Activated CD8-positive, alpha-beta memory T cell treated with anti-CD3 and anti-CD28 coated beads, Interleukin-2, amount 10 ng/mL, durations not matched to agents 7 days and 5 days (primary cell): ENCODE measurements around the gene ASGR1. TPM values are rescaled to one million over a fixed set of nuclear protein-coding genes. Genes with fewer than 3 reads are reported as not detected.

ENCODE experiments used
- ATAC-seq: fragments of 150-1000 bp; cut with Tn5 transposase; one replicate; pipeline ENCODE4 v1.10.0; 2021; ENCODE audit warnings: moderate library complexity
- CTCF ChIA-PET: fragments of 350-600 bp; sonication (Branson Sonifier 250); formaldehyde crosslinking; loops from one replicate; lab custom pipeline; 2021; ENCODE audit warnings: antibody characterized with exemption; lab: Charles Lee
- DNase-seq: peaks from one replicate; pipeline ENCODE4 v3.0.0-alpha.2; 2020
- H3K27ac Mint-ChIP-seq: one replicate; pipeline ENCODE4 v1.8.0; 2021; ENCODE audit warnings: mild to moderate bottlenecking, mixed read lengths
- H3K27me3 Mint-ChIP-seq: one replicate; pipeline ENCODE4 v1.8.0; 2021; ENCODE audit warnings: mixed read lengths
- H3K36me3 Mint-ChIP-seq: one replicate; pipeline ENCODE4 v1.8.0; 2021; ENCODE audit warnings: mild to moderate bottlenecking, mixed read lengths
- H3K4me1 Mint-ChIP-seq: one replicate; pipeline ENCODE4 v1.8.0; 2021; ENCODE audit warnings: mixed read lengths
- H3K4me3 Mint-ChIP-seq: one replicate; pipeline ENCODE4 v1.8.0; 2021; ENCODE audit warnings: mild to moderate bottlenecking, moderate library complexity, mixed read lengths
- H3K9me3 Mint-ChIP-seq: one replicate; pipeline ENCODE4 v1.8.0; 2022; ENCODE audit warnings: low read depth, mixed read lengths
- total RNA-seq, 2 experiments: library from RNA; stranded (reverse); gene quantifications; one replicate each; pipeline ENCODE4 v1.2.3, GENCODE V29; 2021

Gene ASGR1
- total RNA-seq, 2 experiments from 2014 or later: 0.35 to 0.38 TPM

DNA sequence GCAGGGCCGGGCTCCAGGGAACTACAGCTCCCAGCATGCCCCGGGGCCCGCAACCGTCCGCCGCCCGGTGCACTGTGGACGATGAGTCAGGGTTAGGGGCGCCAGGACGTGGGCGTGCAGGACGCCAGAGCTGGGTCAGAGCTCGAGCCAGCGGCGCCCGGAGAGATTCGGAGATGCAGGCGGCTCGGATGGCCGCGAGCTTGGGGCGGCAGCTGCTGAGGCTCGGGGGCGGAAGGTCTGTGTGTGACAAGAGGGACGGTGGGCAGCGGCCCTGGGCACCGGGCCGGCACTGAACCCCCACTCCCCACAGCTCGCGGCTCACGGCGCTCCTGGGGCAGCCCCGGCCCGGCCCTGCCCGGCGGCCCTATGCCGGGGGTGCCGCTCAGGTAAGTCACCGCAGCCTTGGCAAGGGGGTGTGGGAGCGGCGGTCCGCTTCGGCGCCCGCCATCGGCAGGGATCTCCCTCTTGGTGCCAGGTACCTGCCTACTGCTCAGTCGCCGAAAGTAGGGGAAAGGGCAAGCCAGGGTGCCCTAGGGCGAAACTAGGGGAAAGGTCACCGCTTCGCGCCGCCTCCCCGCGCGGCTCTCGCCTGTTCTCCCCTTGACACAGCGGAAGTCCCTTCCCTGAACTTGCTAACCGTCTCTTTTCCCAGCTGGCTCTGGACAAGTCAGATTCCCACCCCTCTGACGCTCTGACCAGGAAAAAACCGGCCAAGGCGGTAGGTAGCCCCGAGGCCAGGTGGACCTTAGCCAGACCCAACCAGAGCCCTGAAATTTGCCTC lies 40.8 kb upstream of the ASGR1 start, which contains the start of the genes ACADVL and DLG4:
ACADVL (plus strand) TSS at position 127 of the 781 bp plus-strand sequence; CDS start at position 174, 47 bp downstream.
DLG4 (minus strand) TSS at position 25 of the 781 bp plus-strand sequence.
- Mint-ChIP-seq H3K36me3 (peaks cover 10% of the 10 kb centered on the region), H3K27ac (peak within 1 kb of the TSS; percentile 91), H3K4me3 (peak within 1 kb of the TSS; percentile 91), H3K9me3 (no peaks in the 10 kb centered on the region), H3K4me1 (peaks cover 44% of the 10 kb centered on the region), H3K27me3 (no peaks in the 10 kb centered on the region)
- CTCF ChIA-PET: interaction anchor here (0.6 to 4.1 kb wide), 26 partner anchors 11 to 395 kb away, joined by 3 to 42 read pairs (median 3); partner anchors contain the start of genes ACAP1, CLDN7, CTDNEP1 and DVL2
- DNase-seq (peak; percentile 89), ATAC-seq (peak; percentile 87)

DNA sequence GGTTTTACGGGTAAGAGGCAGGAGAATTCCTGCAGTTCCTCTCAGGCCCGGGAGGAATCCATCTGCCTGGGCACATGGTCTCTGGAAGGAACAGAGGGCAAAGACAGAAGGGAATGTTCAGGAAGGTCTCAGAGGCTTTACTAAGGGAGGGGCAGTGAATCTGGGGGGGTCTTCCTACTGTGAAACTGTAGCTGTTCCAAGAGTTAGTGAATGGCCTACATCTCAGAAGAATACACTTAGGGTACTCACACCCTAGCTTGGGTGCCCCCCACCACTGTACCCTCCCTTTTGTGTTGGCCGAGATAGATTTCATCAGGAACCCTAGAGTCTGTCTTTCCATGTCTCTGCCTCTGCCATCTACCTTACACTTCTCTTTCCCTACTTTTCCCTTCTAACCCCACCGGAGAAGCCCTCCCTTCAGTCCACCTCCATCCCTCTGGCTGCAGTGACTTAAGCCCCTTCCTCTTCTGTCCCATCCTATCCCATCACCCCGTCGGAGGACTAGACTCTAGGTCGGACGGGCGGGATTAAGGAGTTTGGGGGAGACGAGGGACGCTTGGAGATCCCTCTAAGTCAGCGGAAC lies 40.1 kb upstream of the ASGR1 start:
- H3K9me3 Mint-ChIP-seq: no peaks in the 10 kb centered on the region
- peaks cover 50% of the 10 kb centered on the region for H3K4me1 Mint-ChIP-seq
- ATAC-seq (no peak), DNase-seq (no peak)
- H3K27me3 Mint-ChIP-seq: no peaks in the 10 kb centered on the region
- H3K27ac Mint-ChIP-seq: peak overlapping the region; percentile 91
- CTCF ChIA-PET: interaction anchor here (0.6 to 4.1 kb wide), 12 partner anchors 12 to 395 kb away, joined by 3 to 42 read pairs (median 4); partner anchors contain the start of genes CTDNEP1, DVL2, ELP5 and FXR2
- H3K36me3 Mint-ChIP-seq: peaks cover 10% of the 10 kb centered on the region
- H3K4me3 Mint-ChIP-seq: peak overlapping the region; percentile 91

DNA sequence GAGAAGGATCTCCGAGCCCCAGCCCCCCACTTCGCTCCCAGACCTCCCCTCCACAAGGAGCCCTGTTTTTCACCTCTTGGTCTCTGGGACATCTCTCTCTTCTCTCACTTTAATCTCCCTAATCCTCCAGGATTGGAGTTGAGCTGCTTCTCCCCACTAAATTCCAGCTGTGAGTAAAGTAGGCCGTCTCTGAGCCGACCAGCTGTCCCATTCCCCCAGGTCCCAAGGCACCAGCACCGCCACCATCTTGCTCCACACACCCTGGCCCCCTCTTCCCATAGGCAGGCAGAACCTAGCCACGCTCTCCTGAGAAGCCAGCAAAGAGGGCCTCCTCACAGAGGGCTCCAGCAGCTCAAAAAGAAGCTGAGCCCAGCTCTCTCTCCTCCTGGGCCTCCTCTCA lies 39.6 kb upstream of the ASGR1 start:
- DNase-seq (no peak), ATAC-seq (no peak)
- peaks cover 55% of the 10 kb centered on the region for H3K4me1 Mint-ChIP-seq
- no peaks in the 10 kb centered on the region for H3K9me3 Mint-ChIP-seq
- H3K36me3 Mint-ChIP-seq: peaks cover 10% of the 10 kb centered on the region
- no peak overlapping the region for H3K4me3 Mint-ChIP-seq
- CTCF ChIA-PET: interaction anchor here (1.7 to 4.1 kb wide), 3 partner anchors 20 to 396 kb away, joined by 5 to 42 read pairs (median 18); partner anchors contain the start of genes FXR2 and PHF23
- no peaks in the 10 kb centered on the region for H3K27me3 Mint-ChIP-seq
- H3K27ac Mint-ChIP-seq: no peak overlapping the region

DNA sequence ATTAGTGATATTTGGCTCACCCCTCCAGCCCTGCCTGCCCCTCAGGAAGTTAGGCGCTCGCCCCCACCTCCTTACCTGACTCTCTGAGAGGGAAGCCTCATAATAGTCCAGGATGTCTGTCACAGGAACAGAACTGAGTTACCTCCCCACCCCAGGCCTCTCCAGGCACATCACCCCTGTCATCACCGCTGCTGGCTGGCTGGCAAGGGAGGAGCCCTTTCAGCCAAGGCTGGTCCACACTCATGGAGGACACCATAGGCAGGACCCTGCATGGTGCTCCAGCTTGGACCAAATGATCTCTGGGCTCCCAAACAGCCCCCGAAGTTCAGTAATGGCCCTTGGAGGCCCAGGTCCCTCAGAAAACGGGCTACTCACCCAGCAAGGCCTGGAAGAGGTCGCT lies 39.0 kb upstream of the ASGR1 start:
- H3K4me3 Mint-ChIP-seq: peak overlapping the region; percentile 7
- H3K27ac Mint-ChIP-seq: no peak overlapping the region
- ATAC-seq: no peak
- H3K27me3 Mint-ChIP-seq: peaks cover 4% of the 10 kb centered on the region
- H3K9me3 Mint-ChIP-seq: no peaks in the 10 kb centered on the region
- peaks cover 59% of the 10 kb centered on the region for H3K4me1 Mint-ChIP-seq
- DNase-seq: no peak
- H3K36me3 Mint-ChIP-seq: peaks cover 5% of the 10 kb centered on the region
- CTCF ChIA-PET: no interaction called here

DNA sequence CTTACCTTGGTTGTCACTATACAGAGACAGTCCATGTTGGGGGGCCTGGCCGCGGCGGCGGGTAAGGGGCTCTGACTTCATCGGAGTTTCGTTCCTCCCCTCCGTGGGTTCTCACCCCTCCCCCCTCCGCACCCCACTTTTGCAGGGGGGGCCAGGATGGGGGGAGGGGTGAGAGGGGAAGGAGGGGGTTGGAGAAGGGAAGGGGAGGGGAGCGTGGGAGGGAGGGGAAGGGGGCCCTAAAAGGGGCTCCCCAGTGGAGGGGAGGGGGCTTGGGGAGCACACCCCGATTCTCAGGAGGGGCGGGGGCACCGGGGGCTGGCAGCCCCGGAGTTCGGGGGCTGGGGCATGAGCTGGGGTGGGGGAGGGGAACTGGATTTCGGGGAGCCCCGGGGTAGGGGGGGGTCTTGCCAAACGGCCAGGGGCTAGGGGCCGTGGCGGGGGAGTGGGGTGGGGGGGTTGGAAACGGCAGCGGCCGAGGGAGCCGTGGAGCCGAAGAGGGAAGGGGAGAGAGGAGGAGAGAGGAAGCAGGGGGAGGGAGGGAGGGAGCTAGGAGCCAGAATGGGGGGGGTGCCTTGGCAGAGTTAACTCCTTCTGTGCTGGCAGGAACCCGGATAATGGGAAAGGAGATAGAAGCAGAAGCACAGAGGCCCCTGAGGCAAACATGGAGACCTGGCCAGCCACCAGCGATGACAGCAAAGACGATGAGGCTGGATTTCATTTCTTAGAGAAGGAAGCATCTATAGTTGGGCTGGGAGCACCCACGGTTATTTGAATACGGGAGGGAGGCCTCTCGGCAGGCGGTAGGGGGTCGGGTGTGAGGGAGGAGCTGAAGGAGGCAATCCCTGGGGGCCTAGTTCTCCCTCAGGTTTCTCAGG lies 38.2 kb upstream of the ASGR1 start:
- ATAC-seq: no peak
- Mint-ChIP-seq H3K27me3 (peaks cover 7% of the 10 kb centered on the region), H3K27ac (no peak overlapping the region), H3K36me3 (no peaks in the 10 kb centered on the region), H3K4me3 (no peak overlapping the region), H3K4me1 (peaks cover 60% of the 10 kb centered on the region), H3K9me3 (no peaks in the 10 kb centered on the region)
- CTCF ChIA-PET: no interaction called here
- DNase-seq: no peak

DNA sequence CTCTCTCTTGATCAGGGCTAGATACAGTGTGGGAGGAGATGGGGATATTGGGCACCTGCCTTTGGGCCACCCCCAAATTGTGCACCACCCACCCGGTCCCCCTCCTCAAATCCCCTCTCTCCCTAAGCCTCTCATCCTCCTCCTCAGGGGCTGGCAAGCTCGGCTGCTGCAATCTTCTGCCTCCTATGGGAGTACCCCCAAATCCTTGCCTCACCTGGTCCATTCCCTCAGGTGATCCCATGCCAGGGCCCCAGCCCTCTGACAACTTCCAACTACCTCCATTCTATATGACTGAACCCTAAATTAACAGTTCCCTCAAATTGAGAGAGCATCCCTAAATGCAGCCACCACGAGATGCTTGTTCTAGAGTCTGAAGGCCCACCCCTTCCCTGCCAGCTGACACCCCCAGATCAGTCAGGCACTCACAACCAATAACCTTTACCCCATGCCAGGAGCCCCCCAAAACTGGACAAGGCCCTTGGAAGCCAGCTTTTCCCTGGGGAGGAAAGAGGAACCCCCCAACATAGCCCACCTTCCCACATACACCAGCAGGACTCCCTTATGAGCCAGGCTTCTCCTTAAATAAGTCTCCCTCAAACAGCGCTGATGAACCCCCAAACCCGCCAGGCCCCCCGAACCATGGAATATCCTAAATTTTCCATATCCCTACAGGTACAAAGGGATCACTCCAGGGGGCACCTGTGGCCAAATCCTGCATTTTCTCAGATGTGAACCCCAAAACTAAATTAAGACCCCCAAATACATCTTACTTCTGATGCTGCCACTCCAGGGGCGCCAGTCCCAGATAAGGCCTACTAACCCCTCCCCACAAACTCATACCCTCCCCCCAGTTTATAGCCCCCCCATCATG lies 37.3 kb upstream of the ASGR1 start:
- Mint-ChIP-seq H3K9me3 (no peaks in the 10 kb centered on the region), H3K27me3 (peaks cover 13% of the 10 kb centered on the region), H3K4me1 (peaks cover 61% of the 10 kb centered on the region), H3K27ac (no peak overlapping the region), H3K36me3 (no peaks in the 10 kb centered on the region), H3K4me3 (peak overlapping the region; percentile 0)
- DNase-seq (no peak), ATAC-seq (no peak)
- CTCF ChIA-PET: interaction anchor here (0.5 kb wide), 1 partner anchor 466 kb away, joined by 3 read pairs; no protein-coding TSS in a partner anchor

DNA sequence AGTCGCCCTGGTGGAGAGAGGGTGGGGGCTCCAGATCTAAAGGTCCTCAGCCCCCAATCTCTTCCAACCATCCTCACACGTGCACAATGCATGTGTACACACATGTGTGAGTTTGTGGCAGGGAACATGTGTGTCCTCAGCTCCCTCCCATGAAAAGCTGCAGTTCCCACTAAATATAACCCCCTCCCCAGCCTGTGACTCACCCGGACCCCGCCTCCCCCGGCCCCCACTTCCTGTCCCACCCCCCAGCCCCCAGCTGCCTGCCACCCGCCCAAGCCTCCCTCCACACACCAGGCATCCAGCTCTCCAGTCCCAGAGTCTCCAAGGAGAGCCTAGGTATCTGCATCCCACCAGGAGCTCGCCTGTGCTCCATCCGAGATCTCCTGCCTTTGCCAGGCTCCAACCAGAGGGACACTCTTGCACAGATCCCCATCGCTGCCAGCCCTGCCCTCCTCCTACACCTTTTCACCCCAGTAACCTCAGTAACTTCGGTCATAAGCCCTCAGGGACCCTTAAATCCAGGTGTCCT lies 36.5 kb upstream of the ASGR1 start:
- peaks cover 54% of the 10 kb centered on the region for H3K4me1 Mint-ChIP-seq
- DNase-seq (no peak), ATAC-seq (no peak)
- CTCF ChIA-PET: interaction anchor here (1.5 to 1.6 kb wide), 2 partner anchors 10 to 38 kb away, joined by 3 to 5 read pairs; no protein-coding TSS in a partner anchor
- no peaks in the 10 kb centered on the region for H3K9me3 Mint-ChIP-seq
- H3K27ac Mint-ChIP-seq: no peak overlapping the region
- no peak overlapping the region for H3K4me3 Mint-ChIP-seq
- peaks cover 13% of the 10 kb centered on the region for H3K27me3 Mint-ChIP-seq
- H3K36me3 Mint-ChIP-seq: no peaks in the 10 kb centered on the region

DNA sequence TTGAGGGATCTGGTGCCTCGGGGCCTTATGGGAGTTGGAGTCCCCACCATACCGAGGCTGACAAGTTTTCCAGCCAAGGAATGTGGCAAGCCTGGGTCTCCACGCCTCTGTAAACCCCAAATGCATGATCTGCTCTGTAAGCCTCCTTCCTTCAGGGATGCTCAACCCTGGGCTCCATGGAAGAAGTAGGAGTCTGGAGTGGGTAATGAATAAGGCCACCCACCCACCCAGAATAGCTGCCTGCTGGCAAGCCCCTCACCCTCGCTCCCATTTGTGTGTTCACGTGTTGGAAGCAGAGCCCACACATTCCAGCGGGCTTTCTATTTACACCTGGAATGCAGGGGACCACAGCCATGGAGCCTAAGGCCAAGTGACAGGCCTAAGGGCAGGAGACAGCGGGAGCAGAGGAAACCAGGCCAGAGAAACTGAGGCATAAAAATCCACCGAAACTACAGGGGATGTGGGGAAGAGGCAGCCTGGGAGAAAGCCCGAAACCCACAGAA lies 36.0 kb upstream of the ASGR1 start:
- Mint-ChIP-seq H3K36me3 (no peaks in the 10 kb centered on the region), H3K27ac (peak overlapping the region; percentile 88), H3K4me3 (peak overlapping the region; percentile 77), H3K4me1 (peaks cover 50% of the 10 kb centered on the region), H3K9me3 (no peaks in the 10 kb centered on the region), H3K27me3 (peaks cover 15% of the 10 kb centered on the region)
- CTCF ChIA-PET: interaction anchor here (0.8 to 1.6 kb wide), 5 partner anchors 9 to 169 kb away, joined by 3 to 10 read pairs (median 5); partner anchors contain the start of gene GABARAP
- ATAC-seq: no peak
- DNase-seq: no peak

DNA sequence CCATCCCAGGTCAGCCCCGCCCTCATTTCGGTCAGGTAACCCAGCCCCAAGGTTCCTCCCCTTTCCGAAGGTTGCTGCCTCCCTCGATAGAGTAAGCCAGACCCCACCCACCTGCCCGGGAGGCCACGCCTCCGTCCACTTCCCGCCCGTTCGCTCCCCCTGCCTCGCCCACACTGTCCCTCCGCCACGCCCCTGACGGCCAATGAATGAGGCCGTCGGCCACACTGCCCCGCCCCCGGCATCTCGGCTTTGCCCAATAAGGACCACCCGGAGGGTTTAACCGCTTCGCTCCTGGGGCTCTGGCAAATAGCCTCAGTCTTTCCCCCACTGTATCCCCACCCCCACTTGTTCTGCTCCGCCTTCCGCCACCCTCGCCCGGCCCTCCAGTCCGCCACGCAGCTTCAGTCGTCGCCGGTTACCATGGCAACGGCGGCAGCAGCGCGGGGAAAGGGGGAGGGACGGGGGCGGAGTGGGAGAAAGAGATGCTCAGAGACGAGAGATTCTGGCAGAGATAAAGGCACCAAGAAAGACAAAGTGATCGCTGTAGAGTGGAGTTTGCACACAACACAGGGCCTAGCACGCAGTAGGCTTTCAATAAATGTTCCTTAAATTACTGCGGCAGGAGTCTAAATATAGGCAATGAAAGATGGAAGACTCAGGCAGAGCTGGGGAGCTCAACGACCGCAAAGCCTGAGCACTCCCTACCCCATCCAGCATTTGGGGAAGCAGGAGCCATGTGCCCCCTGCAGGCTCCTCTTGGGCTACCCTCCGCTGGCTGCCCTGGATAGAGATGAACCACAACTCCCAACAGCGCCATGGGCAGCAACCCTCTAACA lies 35.3 kb upstream of the ASGR1 start:
- Mint-ChIP-seq H3K9me3 (no peaks in the 10 kb centered on the region), H3K4me1 (peaks cover 49% of the 10 kb centered on the region), H3K4me3 (peak overlapping the region; percentile 77), H3K27me3 (peaks cover 18% of the 10 kb centered on the region), H3K27ac (peak overlapping the region; percentile 88), H3K36me3 (no peaks in the 10 kb centered on the region)
- DNase-seq: peak; percentile 100
- CTCF ChIA-PET: interaction anchor here (0.7 to 1.6 kb wide), 9 partner anchors 9 to 298 kb away, joined by 3 to 10 read pairs (median 3); partner anchors contain the start of genes CTDNEP1 and GABARAP
- ATAC-seq: peak; percentile 86

DNA sequence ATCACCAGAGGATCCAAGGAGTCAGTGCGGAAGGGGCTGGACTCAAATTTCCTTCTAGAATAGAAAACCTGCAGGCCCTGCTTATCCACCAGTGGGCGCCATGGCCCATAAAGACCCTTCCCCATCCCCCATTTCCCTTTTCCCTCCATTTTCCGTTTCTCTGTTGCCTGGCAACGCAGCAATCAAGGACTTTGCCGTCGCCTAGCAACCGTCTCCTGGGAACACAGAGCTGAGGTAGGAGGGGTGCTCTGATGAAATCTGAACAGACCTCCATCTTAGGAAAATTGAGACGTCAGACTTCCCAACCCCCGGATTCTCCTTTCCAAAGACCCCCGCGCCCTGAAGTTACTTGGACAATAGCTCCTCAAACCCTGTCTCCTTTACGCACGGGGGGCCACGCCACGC lies 34.7 kb upstream of the ASGR1 start:
- H3K36me3 Mint-ChIP-seq: no peaks in the 10 kb centered on the region
- peaks cover 43% of the 10 kb centered on the region for H3K4me1 Mint-ChIP-seq

More for the DNA sequence above, 34.7 kb upstream of the ASGR1 start:
- ATAC-seq: no peak
- CTCF ChIA-PET: interaction anchor here (0.7 to 1.6 kb wide), 8 partner anchors 8 to 298 kb away, joined by 3 to 10 read pairs (median 4); partner anchors contain the start of gene CTDNEP1
- Mint-ChIP-seq H3K27ac (peak overlapping the region; percentile 88), H3K9me3 (no peaks in the 10 kb centered on the region), H3K27me3 (peaks cover 18% of the 10 kb centered on the region), H3K4me3 (peak overlapping the region; percentile 77)
- DNase-seq: no peak
